DOHH2 (cell line): ENCODE results near the gene NCF2.

Experiments
- CTCF ChIP-seq: fragments of 200-600 bp; sonication (generic); IDR thresholded peaks from one replicate; pipeline ENCODE4 v1.5.1; 2014; ENCODE audit warnings: antibody characterized with exemption, mild to moderate bottlenecking, low read depth, low read length; ENCODE audit not compliant: poor library complexity, severe bottlenecking
- EZH2phosphoT487 ChIP-seq: fragments of 200-600 bp; sonication (generic); IDR thresholded peaks from 2 replicates; pipeline ENCODE4 v1.6.1; 2017; ENCODE audit warnings: borderline replicate concordance, mild to moderate bottlenecking, antibody characterized with exemption, low read length, moderate library complexity, mixed read lengths

- no peak for TF ChIP-seq CTCF
- no peak for TF ChIP-seq EZH2phosphoT487
Observed at GRCh38 chr1:183544598-183545297, 45.5 kb downstream of the NCF2 start.
